ENCODE data around the gene CEP89.
A peak's percentile ranks its signal among the peaks of the same experiment; 100 is the strongest.
"Not testable (repeated sequence)": the region's sequence is repeated elsewhere in the genome, so short reads cannot be mapped to it uniquely, and the experiment has no call there.

The CEP89 gene

DNA sequence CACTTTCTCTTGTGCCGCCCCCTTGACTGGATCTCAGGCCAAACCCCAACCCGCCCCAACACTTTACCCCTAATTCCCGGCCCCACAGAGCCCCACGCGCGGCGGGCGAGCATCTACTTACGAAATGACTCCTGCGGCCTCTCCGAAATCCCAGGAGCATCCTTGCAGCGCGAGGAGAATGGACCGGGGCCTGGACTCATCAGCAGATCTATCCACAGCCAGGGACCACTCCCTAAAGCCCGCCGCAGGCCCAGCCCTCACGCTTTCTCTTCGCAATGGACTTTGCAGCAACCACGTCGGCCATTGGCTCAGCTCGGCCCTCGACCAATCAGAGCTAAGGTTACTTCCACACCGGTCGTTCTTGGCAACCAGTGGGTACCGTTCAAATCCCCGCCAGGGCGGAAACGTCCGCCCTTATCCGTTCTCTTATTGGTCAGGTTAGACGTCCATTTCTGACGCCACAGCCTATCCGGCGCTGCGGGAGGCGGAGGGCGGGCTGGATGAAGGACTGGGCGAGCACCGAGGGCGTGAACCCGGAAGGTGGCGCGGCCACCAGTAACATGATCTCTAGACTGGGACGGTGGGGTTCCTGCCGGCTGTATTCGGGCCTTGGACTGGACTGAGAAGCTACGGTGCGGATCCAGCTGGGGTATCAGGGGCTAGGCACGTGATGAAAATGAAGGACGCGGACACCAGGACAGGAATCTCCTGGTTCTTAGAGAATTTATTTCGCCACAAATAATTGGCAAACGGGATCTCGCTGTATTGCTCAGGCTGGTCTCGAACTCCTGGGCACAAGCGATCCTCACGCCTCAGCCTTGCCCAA is at the start of gene CEP89, which contains the start of gene FAAP24:
TSS of gene CEP89 (minus strand) at position 244 of the 826 bp plus-strand sequence. CDS start at position 160, 84 bp downstream.
TSS of gene FAAP24 (plus strand) at position 528 of the 826 bp plus-strand sequence. CDS start 955 bp downstream, outside the sequence.
- peak; percentile 99 for DNase-seq (ENCODE audit: low spot score)

DNA sequence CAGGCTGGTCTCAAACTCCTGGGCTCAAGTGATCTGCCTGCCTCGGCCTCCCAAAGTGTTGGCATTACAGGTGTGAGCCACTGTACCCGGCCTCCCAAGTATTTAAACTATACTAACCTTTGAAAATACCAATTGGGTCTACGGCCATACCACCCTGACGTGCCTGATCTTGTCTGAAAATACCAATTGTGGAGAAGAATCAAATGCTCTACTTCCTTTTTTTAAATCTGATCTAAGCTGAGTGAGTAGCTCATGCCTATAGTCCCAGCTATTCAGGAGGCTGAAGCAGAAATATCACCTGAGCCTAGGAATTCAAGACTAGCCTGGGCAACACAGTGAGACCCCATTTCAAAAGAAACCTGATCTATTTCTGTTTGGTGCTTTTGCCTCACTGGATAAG is 39.1 kb upstream of the CEP89 start:
- DNase-seq (ENCODE audit: low spot score): not testable (repeated sequence)

DNA sequence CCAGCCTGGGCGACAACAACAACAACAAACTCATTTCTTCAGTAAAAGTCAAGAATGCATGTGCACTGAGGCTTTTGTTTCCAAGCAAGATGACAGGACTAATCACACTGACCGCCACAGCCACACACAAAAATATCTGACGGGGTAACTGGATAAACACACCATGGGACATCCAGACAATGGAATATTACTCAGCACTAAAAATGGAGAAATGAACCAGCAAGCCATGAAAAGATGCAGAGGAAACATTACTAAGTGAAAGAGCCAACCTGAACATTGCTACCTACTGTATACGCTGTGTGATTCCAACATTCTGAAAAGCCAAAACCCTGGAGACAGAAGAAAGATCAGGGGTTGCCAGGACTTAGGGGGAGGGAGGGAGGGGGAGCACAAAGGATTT is 37.0 kb upstream of the CEP89 start:
- no peak for DNase-seq (ENCODE audit: low spot score)

DNA sequence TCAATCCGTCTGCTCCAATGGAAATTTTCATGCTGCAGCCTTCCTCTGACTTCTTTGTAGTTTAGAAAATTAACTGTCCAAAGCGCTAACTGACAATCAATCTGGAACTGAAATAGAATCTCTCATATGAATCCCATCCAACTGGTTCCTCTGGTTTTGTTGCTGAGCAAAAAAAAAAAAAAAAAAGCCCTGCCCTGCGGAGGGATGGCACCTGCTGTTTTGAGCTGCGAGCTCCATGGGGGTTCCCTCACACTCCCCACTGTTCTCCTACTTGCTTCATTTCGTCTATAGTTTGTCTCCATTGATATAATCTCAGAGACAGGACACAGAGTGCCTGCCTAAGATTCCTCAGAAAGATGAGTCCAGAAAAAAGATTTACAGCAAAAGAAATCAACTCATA is 33.7 kb upstream of the CEP89 start:
- no peak for DNase-seq (ENCODE audit: low spot score)

DNA sequence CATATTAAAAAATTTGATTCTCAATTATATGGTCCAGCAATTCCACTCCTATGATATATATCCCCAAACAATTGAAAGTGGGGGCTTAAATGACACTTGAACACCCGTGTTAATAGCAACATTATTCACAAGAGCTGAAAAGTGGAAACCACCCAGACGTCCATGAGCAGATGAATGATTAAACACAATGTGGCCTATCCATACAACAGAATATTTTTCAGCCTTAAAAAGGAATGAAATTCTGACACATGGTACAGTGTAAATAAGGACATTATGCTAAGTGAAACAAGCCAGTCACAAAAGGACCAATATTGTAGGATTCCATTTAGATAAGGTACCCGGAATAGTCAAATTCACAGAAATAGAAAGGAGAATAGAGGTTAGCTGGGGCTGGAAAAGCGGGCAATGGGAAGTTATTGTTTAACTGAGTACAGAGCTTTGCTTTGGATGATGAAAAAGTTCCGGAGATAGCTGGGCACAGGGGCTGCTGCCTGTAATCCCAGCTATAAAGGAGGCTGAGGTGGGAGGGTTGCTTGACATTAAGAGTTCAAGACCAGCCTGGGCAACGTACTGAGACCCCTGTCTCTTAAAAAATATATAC is 31.8 kb upstream of the CEP89 start:
- DNase-seq (ENCODE audit: low spot score): not testable (repeated sequence)

DNA sequence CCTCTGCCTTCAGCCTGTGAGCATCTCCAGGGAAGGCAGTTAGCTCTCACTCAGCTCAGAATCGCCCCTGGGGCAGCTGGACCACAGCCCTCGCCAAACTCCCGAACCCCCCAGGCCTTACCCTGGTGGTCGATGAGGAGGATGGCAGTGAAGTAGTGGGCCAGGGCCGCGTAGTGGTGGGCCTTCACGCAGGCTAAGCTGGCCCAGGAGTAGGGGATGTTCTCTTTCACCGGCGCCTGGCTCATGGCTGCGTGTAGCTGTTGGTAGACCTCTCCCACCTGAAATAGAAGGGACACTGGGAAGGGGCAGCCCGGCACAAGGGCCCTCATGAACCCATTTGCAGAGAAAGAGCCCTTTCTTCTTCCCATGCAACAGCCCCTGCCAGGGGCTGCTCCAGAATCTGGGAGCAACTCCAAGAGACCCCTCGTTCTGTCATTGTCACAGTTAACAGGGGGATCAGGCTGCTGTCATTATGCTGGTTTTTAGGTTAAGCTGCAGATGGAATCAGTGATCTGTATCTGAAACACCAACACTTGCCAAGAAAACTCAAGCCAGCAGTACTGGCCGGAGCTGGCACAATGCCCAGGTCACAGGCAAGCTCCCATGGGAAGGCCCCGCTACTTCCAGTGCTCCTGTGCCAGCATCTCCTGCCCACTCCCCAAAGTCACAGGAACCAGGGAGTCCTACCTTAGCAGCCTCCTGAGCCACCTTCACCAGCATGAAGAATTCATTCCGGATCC is 30.5 kb upstream of the CEP89 start:
- DNase-seq (ENCODE audit: low spot score): peak; percentile 8

DNA sequence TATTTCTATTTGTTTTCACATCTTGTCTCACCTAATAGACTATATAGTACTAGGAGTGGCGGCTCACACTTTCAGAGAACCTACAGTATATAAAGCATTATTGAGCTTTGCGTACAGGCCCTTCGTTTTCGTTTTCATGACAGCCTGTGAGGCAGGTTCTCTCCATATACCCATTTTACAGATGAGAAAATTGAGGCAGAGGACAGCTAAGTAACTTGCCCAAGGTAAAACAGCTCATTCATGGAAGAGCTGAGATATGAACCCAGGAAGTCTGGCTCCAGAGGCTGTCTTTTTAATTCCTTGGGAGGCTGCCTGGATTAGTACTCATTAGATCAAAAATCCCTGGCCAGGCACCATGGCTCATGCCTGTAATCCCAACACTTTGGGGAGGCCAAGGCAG is 29.2 kb upstream of the CEP89 start:
- DNase-seq (ENCODE audit: low spot score): no peak

DNA sequence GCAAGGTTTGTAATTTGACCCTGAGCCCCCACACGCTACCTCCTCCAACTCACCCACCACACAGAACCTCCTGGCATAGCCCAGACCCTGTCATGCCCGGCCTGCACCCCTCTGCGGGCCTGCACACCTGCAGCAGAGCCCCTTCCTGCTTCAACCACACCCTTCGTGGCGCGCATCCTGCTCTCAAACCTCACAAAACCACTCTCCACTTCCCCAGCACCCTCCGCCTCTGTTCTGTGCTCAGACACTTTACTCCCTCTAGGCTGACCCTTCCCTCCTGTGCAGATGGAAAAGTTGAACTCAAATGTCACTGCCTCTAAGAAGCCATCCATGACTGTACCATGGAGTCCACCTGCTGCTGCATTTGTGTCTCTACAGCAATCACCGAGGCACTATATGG is 28.8 kb upstream of the CEP89 start:
- DNase-seq (ENCODE audit: low spot score): no peak

DNA sequence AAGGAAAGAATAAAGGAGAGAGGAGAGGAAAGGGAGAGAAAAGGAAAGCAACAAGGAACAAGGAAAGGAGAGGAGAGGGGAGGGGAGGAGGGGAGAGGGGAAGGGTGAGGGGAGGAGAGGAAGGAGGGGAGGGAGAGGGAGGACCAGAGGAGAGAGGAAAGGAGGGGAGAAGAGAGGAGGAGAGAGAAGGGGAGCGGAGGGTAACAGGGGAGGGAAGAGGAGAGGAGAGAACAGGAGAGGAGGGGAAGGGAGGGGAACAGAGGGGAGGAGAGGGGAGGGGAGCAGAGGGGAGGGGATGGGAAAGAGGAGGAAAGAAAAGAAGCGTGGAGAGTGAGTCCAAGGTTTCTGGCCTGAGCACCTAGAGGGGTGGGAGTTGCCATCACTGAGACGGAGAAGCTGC is 27.0 kb upstream of the CEP89 start:
- DNase-seq (ENCODE audit: low spot score): no peak

DNA sequence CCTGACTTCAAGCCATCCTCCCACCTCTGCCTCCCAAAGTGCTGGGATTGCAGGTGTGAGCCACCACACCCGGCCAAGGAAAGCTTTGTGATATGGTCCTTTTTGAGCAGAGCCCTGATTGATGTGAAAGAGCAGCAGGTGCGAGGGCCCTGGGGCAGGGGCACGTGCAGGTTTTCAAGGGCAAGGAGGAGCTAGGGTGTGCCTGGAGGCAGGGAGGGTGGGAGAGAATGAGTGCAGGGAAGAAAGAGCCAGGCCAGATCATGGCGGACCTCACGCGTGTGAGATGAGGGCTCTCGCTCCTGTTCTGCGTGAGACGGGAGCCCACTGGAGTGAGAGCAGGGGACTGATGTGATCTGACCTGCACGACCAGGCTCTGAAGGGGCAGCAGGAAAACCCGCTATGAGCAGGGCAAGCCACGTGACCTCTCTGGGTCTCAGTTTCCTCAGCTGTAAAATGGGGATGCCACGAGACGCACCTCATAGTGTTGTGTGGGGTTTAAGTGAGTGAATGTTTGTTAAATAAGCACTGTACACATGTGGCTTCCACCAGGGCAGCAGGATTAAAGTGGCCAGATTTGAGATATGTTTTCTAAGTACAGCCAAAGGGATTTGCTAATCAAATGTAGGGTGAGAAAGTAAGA is 26.1 kb upstream of the CEP89 start:
- no peak for DNase-seq (ENCODE audit: low spot score)

DNA sequence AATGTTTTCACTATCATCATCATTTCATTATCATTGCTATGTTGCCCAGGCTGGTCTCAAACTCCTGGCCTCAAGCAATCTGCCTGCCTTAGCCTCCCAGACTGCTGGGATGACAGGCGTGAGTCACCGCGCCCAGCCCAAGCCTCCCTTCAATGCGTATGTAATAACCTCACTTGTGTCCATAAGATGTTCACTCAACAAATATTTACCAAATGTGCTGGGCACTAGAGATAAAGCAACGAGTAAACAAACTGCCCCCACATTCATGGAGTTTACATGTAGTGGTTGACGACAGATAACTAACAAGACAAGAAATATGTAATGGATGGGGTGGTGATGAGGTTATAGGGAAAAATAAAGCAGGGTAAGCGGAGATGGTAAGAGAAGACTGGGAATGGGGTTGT is 25.3 kb upstream of the CEP89 start:
- DNase-seq (ENCODE audit: low spot score): not testable (repeated sequence)

DNA sequence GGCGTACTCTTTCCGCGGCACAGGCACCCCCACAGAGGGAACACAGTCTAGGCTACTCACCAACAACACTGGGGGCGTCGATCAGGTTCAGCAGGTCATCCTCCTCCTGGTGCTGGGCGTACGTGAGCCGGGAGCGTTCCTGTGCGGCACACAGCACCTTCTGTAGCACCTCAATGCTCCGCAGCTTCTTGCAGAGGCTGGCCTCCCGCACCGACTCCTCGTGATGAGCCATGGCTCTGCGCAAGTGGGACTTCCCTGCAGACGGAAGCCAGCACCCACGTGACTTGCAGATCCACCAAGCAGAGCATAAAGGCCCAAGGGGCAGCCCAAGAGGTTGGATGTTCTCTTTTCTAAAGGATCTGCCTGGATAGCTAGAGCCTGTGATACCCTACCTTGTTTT is 24.2 kb upstream of the CEP89 start:
- not testable (repeated sequence) for DNase-seq (ENCODE audit: low spot score)

DNA sequence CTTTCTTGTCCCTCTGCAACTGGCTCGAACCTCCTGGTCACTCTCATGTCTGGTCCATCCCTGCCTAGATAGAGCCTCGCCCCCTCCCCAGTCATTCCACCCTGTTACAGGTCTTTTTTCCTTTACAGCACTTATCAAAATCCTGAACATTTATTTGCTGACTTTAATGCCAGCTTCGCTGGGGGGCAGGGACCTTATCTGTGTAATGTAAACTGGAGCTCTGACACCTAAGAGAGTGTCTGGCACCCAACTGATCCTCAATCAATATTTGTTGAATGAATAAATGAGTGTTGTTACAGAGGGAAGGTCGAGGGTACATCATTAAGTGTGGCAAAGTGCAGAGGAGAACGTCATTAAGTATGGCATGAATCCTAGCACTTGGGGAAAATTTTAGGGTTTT is 17.0 kb upstream of the CEP89 start:
- DNase-seq (ENCODE audit: low spot score): no peak

DNA sequence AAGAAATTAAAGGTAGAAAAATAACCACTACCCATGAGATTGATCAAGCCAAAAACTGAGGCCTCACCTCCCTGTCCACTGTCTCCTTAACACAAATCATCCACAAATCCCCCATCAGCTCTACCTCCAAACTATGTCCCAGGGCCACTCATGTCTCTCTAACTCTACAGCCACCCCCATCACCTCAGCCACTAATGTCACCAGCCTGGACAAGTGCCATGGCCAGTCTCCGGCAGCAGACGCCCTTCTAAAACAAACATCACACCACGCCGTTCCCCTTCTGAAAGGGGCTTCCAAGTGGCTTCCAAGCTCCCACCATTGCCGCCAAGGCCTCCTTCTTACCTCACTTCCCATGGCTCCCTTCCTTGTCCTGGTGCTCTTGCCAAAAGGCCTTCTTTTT is 16.5 kb upstream of the CEP89 start:
- DNase-seq (ENCODE audit: low spot score): not testable (repeated sequence)

DNA sequence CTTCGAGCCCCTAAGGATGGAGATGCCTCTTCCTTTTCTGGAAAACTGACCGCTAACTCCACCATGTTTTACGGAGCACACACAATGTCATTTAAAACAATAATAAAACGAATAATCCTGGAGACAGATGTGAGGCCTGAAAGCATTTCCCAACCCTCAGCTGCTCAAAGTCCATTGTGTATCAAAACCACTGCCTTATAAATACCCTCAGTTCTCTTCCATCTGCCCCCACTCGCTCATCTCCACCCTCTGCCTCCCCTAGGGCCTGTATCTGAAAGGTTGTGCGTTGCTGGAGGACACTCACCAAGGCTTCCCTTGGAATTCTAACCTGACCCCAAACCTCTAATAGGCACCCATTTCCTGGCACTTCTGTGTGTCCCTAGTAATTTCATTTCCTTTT is 10.7 kb upstream of the CEP89 start:
- DNase-seq (ENCODE audit: low spot score): not testable (repeated sequence)

DNA sequence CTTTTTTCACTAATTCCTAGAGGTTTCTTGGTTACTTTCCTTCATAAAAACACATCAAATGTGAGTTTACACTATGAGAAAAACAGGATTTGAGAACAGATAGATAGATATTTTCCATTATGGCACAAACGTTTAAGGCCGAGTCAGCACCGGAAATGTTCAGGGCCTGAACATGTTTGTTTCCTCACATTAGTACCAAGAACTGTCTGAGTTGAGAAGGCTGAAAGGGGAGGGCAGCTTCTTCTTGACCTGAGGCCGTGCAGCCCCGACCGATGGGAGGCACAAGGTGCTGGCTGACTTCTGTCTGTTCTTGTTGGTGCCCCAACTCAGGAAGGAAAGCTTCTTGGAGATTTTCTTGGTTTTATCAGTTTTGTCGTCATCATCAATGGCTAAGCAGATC is 8.0 kb upstream of the CEP89 start:
- DNase-seq (ENCODE audit: low spot score): not testable (repeated sequence)

DNA sequence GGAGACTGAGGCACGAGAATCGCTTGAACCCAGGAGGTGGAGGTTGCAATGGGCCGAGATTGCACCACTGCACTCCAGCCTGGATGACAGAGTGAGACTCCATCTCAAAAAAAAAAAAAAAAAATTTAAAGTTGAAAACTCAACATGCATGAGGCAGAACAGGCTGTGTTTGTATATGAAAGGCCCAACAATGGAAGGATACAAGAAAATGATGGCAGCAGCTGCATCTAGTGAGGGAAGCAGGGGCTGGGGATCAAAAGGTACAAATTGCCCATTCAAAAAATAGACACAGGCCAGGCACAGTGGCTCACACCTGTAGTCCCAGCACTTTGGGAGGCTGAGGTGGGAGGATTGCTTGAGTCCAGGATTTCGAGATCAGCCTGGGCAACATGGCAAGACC is 6.1 kb upstream of the CEP89 start:
- not testable (repeated sequence) for DNase-seq (ENCODE audit: low spot score)

DNA sequence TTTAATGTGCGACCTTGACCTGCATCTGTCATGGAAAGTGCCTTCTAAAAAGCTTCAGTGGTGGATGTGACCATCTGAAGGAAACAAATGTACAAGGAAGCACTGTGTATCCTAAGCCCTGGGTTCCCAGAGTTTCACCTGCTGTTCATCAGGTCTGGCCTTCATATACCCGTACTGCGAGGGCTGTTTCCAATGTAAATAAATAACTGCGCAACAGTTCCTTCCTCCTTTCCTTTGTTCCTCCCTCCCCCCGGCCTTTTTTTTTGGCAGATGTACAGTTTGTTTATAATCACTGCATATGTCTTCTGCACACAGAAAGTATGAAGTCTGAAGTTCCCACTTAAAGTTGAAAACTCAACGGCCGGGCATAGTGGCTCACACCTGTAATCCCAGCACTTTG is 5.5 kb upstream of the CEP89 start:
- DNase-seq (ENCODE audit: low spot score): no peak

DNA sequence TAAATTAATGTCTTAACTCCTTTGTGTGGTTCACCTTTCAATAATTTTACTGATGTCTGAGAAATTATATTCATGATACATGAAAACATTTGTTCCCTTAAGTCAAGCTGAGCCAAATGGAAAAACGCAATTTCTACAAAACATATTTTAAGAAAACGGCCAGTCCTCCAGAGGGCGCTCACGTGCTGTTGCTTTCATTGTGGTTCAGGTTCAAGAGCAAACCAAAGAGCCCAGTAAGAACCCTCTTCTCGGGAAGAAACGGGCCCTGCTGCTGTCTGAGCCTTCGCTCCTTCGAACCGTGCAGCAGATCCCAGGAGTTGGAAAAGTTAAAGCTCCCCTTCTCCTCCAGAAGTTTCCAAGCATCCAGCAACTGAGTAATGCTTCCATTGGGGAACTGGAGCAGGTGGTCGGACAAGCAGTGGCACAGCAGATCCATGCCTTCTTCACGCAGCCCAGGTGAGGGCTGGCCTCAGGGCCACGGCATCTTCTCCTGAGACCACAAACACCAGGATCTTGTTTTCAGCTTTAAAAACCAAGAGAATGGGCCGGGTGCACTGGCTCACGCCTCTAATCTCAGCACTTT is 4.6 kb upstream of the CEP89 start:
- peak; percentile 57 for DNase-seq (ENCODE audit: low spot score)

DNA sequence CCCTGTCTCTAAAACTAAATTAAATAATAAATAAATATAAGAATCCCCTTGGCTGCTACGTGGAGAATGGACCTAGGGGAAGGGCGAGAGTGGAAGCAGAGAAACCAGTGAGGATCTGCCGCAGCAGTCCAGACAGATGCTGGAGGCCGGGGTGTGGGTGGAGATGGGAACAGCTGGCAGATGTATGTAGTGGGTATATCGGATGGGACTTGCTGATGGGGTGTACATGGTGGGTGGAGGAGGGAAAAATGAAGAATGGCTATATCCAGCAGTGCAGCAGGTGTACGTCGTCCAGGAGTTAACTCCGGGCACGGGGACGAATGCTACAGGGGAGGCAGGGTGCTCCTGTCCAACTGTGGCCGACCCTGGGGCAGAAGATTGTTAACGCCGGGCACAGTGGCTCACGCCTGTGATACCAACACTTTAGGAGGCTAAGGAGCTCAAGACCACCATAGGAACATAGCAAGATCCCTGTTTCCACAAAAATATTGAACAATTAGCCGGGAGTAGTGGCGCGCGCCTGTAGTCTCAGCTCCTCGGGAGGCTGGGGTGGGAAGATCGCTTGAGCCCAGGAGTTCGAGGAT is 654 bp downstream of the CEP89 start:
- no peak for DNase-seq (ENCODE audit: low spot score)

DNA sequence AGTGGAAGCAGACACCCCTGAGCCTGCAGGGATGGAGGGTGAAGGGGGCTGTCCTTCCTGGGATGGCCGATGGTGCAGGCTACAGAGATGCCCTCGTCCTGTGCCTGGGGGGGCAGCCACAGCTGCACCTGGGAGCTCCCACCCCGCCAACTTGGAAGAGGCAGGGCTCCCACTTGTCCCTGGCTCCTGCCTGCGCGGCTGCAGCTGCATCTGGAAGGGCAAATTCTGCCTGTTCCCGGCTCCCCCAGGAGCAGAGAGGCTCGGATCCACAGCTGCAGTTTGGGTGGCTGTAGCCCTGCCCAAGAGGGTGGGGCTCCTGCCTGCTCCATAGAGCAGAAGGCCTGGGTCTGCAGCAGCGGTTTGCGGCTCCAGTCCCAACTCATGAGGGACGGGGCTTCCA is 2.2 kb downstream of the CEP89 start:
- DNase-seq (ENCODE audit: low spot score): no peak

DNA sequence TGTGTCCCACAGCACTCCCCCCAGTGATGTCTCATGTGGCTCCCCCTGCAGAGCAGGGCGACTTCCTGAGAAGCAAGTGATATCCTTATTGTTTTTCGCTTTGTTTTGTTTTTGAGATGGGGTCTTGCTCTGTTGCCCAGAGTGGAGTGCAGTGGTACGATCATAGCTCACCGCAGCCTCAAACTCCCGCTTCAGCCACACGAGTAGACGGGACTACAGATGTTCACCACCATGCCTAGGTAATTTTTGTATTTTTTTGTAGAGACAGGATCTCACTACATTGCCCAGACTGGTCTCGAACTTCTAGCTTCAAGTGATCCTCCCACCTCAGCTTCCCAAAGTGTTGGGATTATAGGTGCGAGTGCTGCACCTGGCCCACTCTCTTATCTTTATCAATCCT is 5.0 kb downstream of the CEP89 start:
- DNase-seq (ENCODE audit: low spot score): no peak

All from putamen (tissue), 1 donor.